H1 (cell line): Measurements from ENCODE around the gene TMEM200C. TPM values are rescaled to one million over a fixed set of nuclear protein-coding genes. Genes with fewer than 3 reads are reported as not detected.

ENCODE experiments used
- CTCF ChIP-seq, 3 experiments: IDR thresholded peaks; 1 replicate in 2 of 3; 2 replicates in 1 of 3; pipeline versions ENCODE4 v1.5.1 to v1.6.1; 2011; ENCODE audit warnings: low read length in 3 of 3, mild to moderate bottlenecking in 3 of 3, inconsistent platforms in 2 of 3, low read depth in 1 of 3, moderate library complexity in 1 of 3; ENCODE audit not compliant: insufficient read depth in 1 of 3; ENCODE audit errors: control extremely low read depth in 1 of 3
- KDM5A ChIP-seq: fragments of 200-600 bp; IDR thresholded peaks from 2 replicates; pipeline ENCODE4 v1.7.1; 2012; ENCODE audit warnings: mild to moderate bottlenecking, low read length, inconsistent platforms, mixed read lengths
- polyA plus RNA-seq, 7 experiments: library from polyadenylated mRNA; depleted of rRNA in 3 of 7; stranded (reverse) in 5 of 7; unstranded in 2 of 7; fragments of >200 nt in 5 of 7; fragments of 200-250 nt in 2 of 7; gene quantifications; 1 replicate in 5 of 7; 2 replicates in 1 of 7; 4 replicates in 1 of 7; pipeline versions ENCODE4 v1.2.1 to v1.2.3, GENCODE V29; 2011 to 2013; ENCODE audit warnings: missing spikeins in 2 of 7, mixed read lengths in 2 of 7
- total RNA-seq: library from RNA; stranded (reverse); fragmentation: NEBNext Ultra II Directional; extraction: Animal tissue kit (Norgen Biotek cat#: 25700); gene quantifications from 2 replicates; pipeline ENCODE4 v1.2.1, GENCODE V29; 2021

TMEM200C gene
- total and polyA plus RNA-seq, 2 of the 8 experiments (the other 6 are each of a cell fraction or from before 2014, with no cell fraction given): 3.4 to 9.6 TPM

- TF ChIP-seq CTCF (IDR thresholded peaks at IDR 0.05; ENCODE audit: control extremely low read depth in 1 of 3, insufficient read depth in 1 of 3, low read depth in 1 of 3, low read length in 3 of 3) (no peak), KDM5A (no peak)
These were observed 47.3 kb upstream of the TMEM200C start (continued) for GRCh38 chr18:5942591-5942990.
